ENCODE measurements around the gene MINAR2. TPM values are rescaled to one million over a fixed set of nuclear protein-coding genes. Genes with fewer than 3 reads are reported as not detected.

The MINAR2 gene
- total and polyA plus RNA-seq, 9 of the 15 experiments (the other 6 are each of a cell fraction or from before 2014, with no cell fraction given), result not detected

- TF ChIP-seq HOXB6 (CRISPR knock-in tag; IDR thresholded peaks at IDR 0.05; ENCODE audit: borderline replicate concordance), result no peak
- TF ChIP-seq CREB3 (tag; conservative IDR thresholded peaks at IDR 0.05; ENCODE audit: low read depth), result no peak
- no peak for TF ChIP-seq NCOA1 (IDR thresholded peaks at IDR 0.05; ENCODE audit: low read depth)
- no peak for TF ChIP-seq SUPT5H (IDR thresholded peaks at IDR 0.05)
Observed at GRCh38 chr5:129716651-129717050, 31.2 kb upstream of the MINAR2 start (continued).

- Histone ChIP-seq H3K9me1 (ENCODE audit: control insufficient read depth, insufficient read depth, low read length) (no peaks in the 10 kb centered on the region), H3K27me3 (ENCODE audit: control insufficient read depth in 2 of 2, insufficient read depth in 2 of 2, low read length in 2 of 2) (no peaks in the 10 kb centered on the region), H2AFZ (ENCODE audit: low read depth, low read length) (no peak overlapping the region), H3K9ac (ENCODE audit: insufficient read depth in 1 of 2, low read depth in 2 of 2, low read length in 2 of 2) (no peak overlapping the region), H3K27ac (ENCODE audit: extremely low read depth, low read depth, low read length) (no peak overlapping the region), H3K4me1 (replicated peaks in 1 of 2; ENCODE audit: control insufficient read depth in 2 of 2, insufficient read depth in 2 of 2, low read length in 2 of 2) (no peaks in the 10 kb centered on the region), H3K4me2 (ENCODE audit: insufficient read depth, low read length) (no peak overlapping the region), H3K79me2 (ENCODE audit: control insufficient read depth, insufficient read depth, low read length) (no peaks in the 10 kb centered on the region), H3K9me3 (replicated peaks; ENCODE audit: control insufficient read depth, insufficient read depth, low read depth, low read length) (no peaks in the 10 kb centered on the region), H3K4me3 (no peak overlapping the region), H4K20me1 (replicated peaks; ENCODE audit: control insufficient read depth, insufficient read depth, low read length) (no peaks in the 10 kb centered on the region), H3K36me3 (ENCODE audit: control insufficient read depth, insufficient read depth, low read length) (no peaks in the 10 kb centered on the region)
- in situ Hi-C loops (cut with MboI), result no loop called here
- FAIRE-seq (no peak), DNase-seq (ENCODE audit: extremely low read depth in 1 of 4, low spot score in 3 of 4) (no peak), ATAC-seq (no peak)
- BruUV-seq (replicated peaks), result no TSS peak
- POLR2A ChIA-PET, result no interaction called here
- TF ChIP-seq ESRRB (CRISPR knock-in tag; IDR thresholded peaks at IDR 0.05; ENCODE audit: borderline replicate concordance) (no peak), KLF1 (tag; IDR thresholded peaks at IDR 0.05) (no peak), NFYB (IDR thresholded peaks at IDR 0.05; ENCODE audit: extremely low read depth, insufficient read length) (no peak), CREM (IDR thresholded peaks at IDR 0.05; ENCODE audit: low read depth) (no peak), PHF21A (IDR thresholded peaks at IDR 0.05; ENCODE audit: borderline replicate concordance, low read depth) (no peak), DNMT1 (IDR thresholded peaks at IDR 0.05) (no peak), SAP30 (IDR thresholded peaks at IDR 0.05; ENCODE audit: borderline replicate concordance, insufficient read depth, low read depth, low read length, poor library complexity, severe bottlenecking) (no peak)
- TF ChIP-seq, protein P1, sequence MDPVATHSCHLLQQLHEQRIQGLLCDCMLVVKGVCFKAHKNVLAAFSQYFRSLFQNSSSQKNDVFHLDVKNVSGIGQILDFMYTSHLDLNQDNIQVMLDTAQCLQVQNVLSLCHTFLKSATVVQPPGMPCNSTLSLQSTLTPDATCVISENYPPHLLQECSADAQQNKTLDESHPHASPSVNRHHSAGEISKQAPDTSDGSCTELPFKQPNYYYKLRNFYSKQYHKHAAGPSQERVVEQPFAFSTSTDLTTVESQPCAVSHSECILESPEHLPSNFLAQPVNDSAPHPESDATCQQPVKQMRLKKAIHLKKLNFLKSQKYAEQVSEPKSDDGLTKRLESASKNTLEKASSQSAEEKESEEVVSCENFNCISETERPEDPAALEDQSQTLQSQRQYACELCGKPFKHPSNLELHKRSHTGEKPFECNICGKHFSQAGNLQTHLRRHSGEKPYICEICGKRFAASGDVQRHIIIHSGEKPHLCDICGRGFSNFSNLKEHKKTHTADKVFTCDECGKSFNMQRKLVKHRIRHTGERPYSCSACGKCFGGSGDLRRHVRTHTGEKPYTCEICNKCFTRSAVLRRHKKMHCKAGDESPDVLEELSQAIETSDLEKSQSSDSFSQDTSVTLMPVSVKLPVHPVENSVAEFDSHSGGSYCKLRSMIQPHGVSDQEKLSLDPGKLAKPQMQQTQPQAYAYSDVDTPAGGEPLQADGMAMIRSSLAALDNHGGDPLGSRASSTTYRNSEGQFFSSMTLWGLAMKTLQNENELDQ (CRISPR knock-in tag; IDR thresholded peaks at IDR 0.05; ENCODE audit: borderline replicate concordance), result no peak
- intact Hi-C loops (cut with micrococcal nuclease), result no loop called here
- CTCF ChIA-PET (ENCODE audit: low intra/inter-chr PET ratio), result no interaction called here
Observed at GRCh38 chr5:129717751-129718310, 30.1 kb upstream of the MINAR2 start.
